Measurements from ENCODE around the gene ABHD15. TPM values are rescaled to one million over a fixed set of nuclear protein-coding genes. Genes with fewer than 3 reads are reported as not detected.

The ABHD15 gene
- total and polyA plus RNA-seq, 9 of the 15 experiments (the other 6 are each of a cell fraction or from before 2014, with no cell fraction given), result 0.85 to 4.2 (median 2.1) TPM

DNA sequence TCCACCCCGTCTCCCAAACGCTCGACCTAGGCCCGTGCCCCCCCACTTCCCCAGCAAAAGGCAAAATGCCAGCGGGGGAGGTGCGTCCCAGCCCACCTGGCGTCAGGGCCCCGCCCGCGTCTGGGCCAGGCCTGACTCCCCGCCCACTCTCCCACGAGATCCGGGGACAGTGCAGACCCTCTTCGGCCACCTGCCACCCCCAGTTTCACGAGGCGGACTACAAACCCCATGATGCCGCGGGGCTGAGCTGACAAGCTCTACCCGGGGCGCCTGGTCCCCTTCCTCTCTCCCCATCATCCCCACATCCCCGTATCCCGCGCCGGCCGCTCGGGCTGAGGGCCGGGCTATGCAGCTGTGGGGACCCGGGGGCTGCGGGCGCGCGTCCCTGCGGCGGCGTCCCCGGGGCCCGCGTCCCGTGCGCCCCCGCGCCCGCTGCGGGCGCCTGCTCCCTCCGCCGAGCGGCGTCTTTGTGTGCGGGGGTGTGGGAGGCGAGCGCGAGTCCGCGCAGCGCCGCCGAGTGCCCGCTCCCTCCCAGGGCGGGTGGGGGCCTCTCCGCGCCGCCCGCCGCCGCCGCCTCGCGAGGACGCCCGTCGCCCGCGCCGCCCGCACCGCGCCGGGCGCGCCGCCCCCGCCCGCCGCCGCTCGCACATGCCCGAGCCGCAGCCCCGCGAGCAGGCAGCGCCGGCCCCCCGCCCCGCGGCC lies 26.2 kb upstream of the ABHD15 start, which contains the start of gene ANKRD13B (continued):
- no peak for TF ChIP-seq ILF3 (IDR thresholded peaks at IDR 0.05; ENCODE audit: borderline replicate concordance)
- TF ChIP-seq EHMT2 (IDR thresholded peaks at IDR 0.05), result no peak
- no peak for TF ChIP-seq HNRNPUL1 (IDR thresholded peaks at IDR 0.05; ENCODE audit: low read length)
- peak; percentile 53 for TF ChIP-seq PCBP1 (IDR thresholded peaks at IDR 0.05; ENCODE audit: low read depth, low read length, poor library complexity, severe bottlenecking)
- TF ChIP-seq, protein P1, sequence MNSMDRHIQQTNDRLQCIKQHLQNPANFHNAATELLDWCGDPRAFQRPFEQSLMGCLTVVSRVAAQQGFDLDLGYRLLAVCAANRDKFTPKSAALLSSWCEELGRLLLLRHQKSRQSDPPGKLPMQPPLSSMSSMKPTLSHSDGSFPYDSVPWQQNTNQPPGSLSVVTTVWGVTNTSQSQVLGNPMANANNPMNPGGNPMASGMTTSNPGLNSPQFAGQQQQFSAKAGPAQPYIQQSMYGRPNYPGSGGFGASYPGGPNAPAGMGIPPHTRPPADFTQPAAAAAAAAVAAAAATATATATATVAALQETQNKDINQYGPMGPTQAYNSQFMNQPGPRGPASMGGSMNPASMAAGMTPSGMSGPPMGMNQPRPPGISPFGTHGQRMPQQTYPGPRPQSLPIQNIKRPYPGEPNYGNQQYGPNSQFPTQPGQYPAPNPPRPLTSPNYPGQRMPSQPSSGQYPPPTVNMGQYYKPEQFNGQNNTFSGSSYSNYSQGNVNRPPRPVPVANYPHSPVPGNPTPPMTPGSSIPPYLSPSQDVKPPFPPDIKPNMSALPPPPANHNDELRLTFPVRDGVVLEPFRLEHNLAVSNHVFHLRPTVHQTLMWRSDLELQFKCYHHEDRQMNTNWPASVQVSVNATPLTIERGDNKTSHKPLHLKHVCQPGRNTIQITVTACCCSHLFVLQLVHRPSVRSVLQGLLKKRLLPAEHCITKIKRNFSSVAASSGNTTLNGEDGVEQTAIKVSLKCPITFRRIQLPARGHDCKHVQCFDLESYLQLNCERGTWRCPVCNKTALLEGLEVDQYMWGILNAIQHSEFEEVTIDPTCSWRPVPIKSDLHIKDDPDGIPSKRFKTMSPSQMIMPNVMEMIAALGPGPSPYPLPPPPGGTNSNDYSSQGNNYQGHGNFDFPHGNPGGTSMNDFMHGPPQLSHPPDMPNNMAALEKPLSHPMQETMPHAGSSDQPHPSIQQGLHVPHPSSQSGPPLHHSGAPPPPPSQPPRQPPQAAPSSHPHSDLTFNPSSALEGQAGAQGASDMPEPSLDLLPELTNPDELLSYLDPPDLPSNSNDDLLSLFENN (IDR thresholded peaks at IDR 0.05; ENCODE audit: low read depth in 2 of 2, low read length in 2 of 2), result no peak
- TF ChIP-seq RB1 (IDR thresholded peaks at IDR 0.05; ENCODE audit: low read depth), result peak; percentile 60; the same call in 1 of the 2 replicates
- no peak for TF ChIP-seq ELF4 (CRISPR knock-in tag; IDR thresholded peaks at IDR 0.05)
- no peak for TF ChIP-seq TAF9B (IDR thresholded peaks at IDR 0.05; ENCODE audit: partially characterized antibody)
- no peak for TF ChIP-seq JUN (IDR thresholded peaks at IDR 0.05; ENCODE audit: borderline replicate concordance, low read depth, low read length)
- TF ChIP-seq JUN (CRISPR knock-in tag; IDR thresholded peaks at IDR 0.05; ENCODE audit: borderline replicate concordance), result no peak
- TF ChIP-seq PTRF (tag; IDR thresholded peaks at IDR 0.05), result no peak
- TF ChIP-seq HCFC1 (IDR thresholded peaks at IDR 0.05; ENCODE audit: low read depth, low read length), result peak; percentile 80
- TF ChIP-seq, protein P2, sequence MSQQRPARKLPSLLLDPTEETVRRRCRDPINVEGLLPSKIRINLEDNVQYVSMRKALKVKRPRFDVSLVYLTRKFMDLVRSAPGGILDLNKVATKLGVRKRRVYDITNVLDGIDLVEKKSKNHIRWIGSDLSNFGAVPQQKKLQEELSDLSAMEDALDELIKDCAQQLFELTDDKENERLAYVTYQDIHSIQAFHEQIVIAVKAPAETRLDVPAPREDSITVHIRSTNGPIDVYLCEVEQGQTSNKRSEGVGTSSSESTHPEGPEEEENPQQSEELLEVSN (IDR thresholded peaks at IDR 0.05; ENCODE audit: borderline replicate concordance in 1 of 2, extremely low read depth in 1 of 2, insufficient read depth in 1 of 2, insufficient read length in 1 of 2, low read depth in 1 of 2, low read length in 1 of 2, poor library complexity in 1 of 2, severe bottlenecking in 1 of 2), result peak in 1 of 2 experiments; percentile 45
- TF ChIP-seq NFIC (IDR thresholded peaks at IDR 0.05), result peak; percentile 69
- no peak for TF ChIP-seq RBM22 (IDR thresholded peaks at IDR 0.05; ENCODE audit: low read depth, low read length, poor library complexity, severe bottlenecking)
